Uterus (tissue), 4 donors: ENCODE results near the gene ANXA6. TPM values are rescaled to one million over a fixed set of nuclear protein-coding genes. Genes with fewer than 3 reads are reported as not detected.
A peak's percentile ranks its signal among the peaks of the same experiment; 100 is the strongest.

Experiments used
- DNase-seq, 2 donors: peaks; one replicate each; pipeline ENCODE4 v3.0.0-alpha.2; 2019 to 2020
- H3K27ac ChIP-seq, 2 donors: fragments of 200-600 bp; sonication (generic); 1 replicate in 1 of 2; 2 replicates in 1 of 2; pipeline ENCODE4 v1.5.1; 2016 to 2018
- H3K27me3 ChIP-seq, 2 donors: fragments of 200-600 bp; sonication (generic); one replicate each; pipeline ENCODE4 v1.5.1; 2018 to 2019; ENCODE audit warnings: control low read depth in 1 of 2
- H3K36me3 ChIP-seq, 2 donors: fragments of 200-600 bp; sonication (generic); one replicate each; pipeline ENCODE4 v1.5.1; 2019; ENCODE audit warnings: control low read depth in 1 of 2
- H3K4me1 ChIP-seq, 2 donors: fragments of 200-600 bp; sonication (generic); one replicate each; pipeline ENCODE4 v1.5.1; 2018 to 2019; ENCODE audit warnings: control low read depth in 1 of 2
- H3K4me3 ChIP-seq, 2 donors: fragments of 200-600 bp; sonication (generic); 1 replicate in 1 of 2; 2 replicates in 1 of 2; pipeline ENCODE4 v1.5.1; 2018 to 2019; ENCODE audit warnings: mild to moderate bottlenecking in 1 of 2
- H3K9me3 ChIP-seq, 2 donors: fragments of 200-600 bp; sonication (generic); one replicate each; pipeline ENCODE4 v1.5.1; 2019; ENCODE audit warnings: control low read depth in 1 of 2
- POLR2A ChIP-seq, 2 donors: fragments of 450-650 bp; IDR thresholded peaks; one replicate each; pipeline ENCODE4 v1.6.1; 2016; ENCODE audit warnings: antibody characterized with exemption in 2 of 2, mild to moderate bottlenecking in 1 of 2, moderate library complexity in 1 of 2
- intact Hi-C: fragments of 100-400 bp; cut with DNase I; formaldehyde crosslinking; loops from one replicate; pipeline ENCODE4 v1.15.1; 2023; ENCODE audit warnings: low total_unique reads
- total RNA-seq, 4 donors: library from RNA; depleted of rRNA in 3 of 4; stranded (reverse); fragments of >200 nt in 3 of 4; gene quantifications; one replicate each; pipeline versions ENCODE4 v1.1.0 to v1.2.4, GENCODE V29; 2014 to 2023
- TF ChIP-seq, protein P1 (sequence below), 4 experiments: fragments of 200-600 bp in 2 of 4; fragments of 450-650 bp in 2 of 4; sonication (generic) in 2 of 4; IDR thresholded peaks; one replicate each; pipeline ENCODE4 v1.5.1; 2016 to 2019; ENCODE audit warnings: antibody characterized with exemption in 4 of 4, mild to moderate bottlenecking in 2 of 4, moderate library complexity in 1 of 4
- donor health status: DM: yes; HTN: yes; CAD: no.

The ANXA6 gene
- total RNA-seq, 4 donors from 2014 or later: 131 to 346 (median 252) TPM

DNA sequence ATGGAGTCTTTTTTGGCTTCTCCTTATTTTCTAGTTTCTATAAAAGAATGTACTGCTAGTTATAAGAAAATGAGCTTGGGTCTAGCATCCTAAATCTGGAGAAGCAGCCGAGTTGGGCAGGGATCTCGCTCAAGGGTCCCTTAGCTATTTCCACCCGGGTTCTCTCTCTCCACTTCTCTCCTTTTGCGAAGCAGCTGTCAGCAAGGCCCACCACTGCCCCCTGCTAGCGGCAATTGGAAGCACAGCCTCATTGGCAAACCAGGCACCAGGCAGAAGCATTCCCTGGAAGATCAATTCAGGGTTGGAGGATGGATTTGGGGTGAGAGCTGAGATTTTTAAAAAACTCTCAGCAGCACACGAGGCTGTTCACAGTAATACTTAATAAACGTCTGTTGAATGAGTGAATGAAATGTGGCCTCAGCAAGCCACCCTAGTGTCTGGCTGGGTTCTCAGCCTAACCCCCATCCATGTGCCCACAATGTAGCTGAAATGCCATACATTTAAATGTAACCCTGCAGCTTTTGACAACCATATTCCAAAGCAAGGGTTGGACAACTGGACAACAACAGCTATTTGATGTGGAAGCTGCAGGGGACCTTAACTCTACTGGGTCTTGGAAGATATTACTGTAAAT, 42.2 kb downstream of the ANXA6 start:
- no peak overlapping the region for H3K4me3 ChIP-seq
- H3K36me3 ChIP-seq: no peaks in the 10 kb centered on the region
- DNase-seq: peak; percentile 77 to 80
- intact Hi-C loops: loop anchor here (5.0 kb wide), 1 partner anchor 108 kb away; no protein-coding TSS in a partner anchor
- no peaks in the 10 kb centered on the region for H3K27me3 ChIP-seq
- no peaks in the 10 kb centered on the region for H3K4me1 ChIP-seq
- TF ChIP-seq POLR2A (IDR thresholded peaks at IDR 0.05): no peak
- TF ChIP-seq, protein P1, sequence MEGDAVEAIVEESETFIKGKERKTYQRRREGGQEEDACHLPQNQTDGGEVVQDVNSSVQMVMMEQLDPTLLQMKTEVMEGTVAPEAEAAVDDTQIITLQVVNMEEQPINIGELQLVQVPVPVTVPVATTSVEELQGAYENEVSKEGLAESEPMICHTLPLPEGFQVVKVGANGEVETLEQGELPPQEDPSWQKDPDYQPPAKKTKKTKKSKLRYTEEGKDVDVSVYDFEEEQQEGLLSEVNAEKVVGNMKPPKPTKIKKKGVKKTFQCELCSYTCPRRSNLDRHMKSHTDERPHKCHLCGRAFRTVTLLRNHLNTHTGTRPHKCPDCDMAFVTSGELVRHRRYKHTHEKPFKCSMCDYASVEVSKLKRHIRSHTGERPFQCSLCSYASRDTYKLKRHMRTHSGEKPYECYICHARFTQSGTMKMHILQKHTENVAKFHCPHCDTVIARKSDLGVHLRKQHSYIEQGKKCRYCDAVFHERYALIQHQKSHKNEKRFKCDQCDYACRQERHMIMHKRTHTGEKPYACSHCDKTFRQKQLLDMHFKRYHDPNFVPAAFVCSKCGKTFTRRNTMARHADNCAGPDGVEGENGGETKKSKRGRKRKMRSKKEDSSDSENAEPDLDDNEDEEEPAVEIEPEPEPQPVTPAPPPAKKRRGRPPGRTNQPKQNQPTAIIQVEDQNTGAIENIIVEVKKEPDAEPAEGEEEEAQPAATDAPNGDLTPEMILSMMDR (IDR thresholded peaks at IDR 0.05): peak; percentile 94 to 97 (median 94)
- peak overlapping the region in 1 of 2 donors; percentile 55 for H3K27ac ChIP-seq
- H3K9me3 ChIP-seq: no peaks in the 10 kb centered on the region

DNA sequence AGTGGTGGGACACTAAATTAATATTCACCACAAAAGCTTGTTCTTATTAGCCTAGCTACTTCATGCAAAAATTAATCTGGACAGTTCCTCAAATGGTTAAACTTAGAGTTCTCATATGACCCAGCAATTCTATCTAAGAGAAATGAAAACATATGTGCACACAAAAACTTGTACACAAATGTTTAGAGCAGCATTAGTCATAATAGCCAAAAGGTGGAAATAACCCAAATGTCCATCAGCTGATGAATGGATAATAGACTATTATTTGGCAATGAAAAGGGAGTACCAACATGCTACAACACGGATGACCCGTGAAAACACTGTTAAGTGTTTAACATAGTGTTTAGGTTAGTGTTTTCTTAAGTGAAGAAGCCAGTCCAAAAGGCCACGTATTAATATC, 43.9 kb downstream of the ANXA6 start:
- DNase-seq: no peak
- Histone ChIP-seq H3K27me3 (no peaks in the 10 kb centered on the region), H3K4me1 (no peaks in the 10 kb centered on the region), H3K36me3 (no peaks in the 10 kb centered on the region), H3K27ac (no peak overlapping the region), H3K9me3 (no peaks in the 10 kb centered on the region), H3K4me3 (no peak overlapping the region)
- TF ChIP-seq, protein P1 (IDR thresholded peaks at IDR 0.05): no peak
- TF ChIP-seq POLR2A (IDR thresholded peaks at IDR 0.05): no peak
- intact Hi-C loops: loop anchor here (2.0 kb wide), 1 partner anchor 61 kb away; no protein-coding TSS in a partner anchor

DNA sequence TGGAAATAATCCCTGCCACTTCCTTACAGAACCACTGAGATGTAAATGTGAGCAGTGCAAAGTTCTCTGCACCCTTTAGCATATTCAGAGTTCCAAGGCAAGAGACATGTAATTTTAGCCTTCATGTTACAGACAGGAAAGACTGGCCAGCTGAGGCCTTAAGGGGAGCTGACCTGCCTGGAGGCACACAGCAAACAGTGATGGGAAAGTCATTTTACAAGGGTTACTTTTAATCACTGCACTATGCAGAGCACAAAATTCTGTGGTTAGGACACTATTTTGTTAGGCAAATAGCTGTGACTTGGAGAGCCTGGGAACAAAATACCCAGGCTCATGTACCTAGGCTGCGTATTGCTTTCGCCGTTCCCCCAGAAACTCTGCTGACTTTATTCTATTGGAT, 46.6 kb downstream of the ANXA6 start:
- DNase-seq: no peak
- intact Hi-C loops: no loop called here
- no peak overlapping the region for H3K4me3 ChIP-seq
- no peaks in the 10 kb centered on the region for H3K27me3 ChIP-seq
- H3K36me3 ChIP-seq: no peaks in the 10 kb centered on the region
- H3K27ac ChIP-seq: no peak overlapping the region
- TF ChIP-seq, protein P1 (IDR thresholded peaks at IDR 0.05): no peak
- TF ChIP-seq POLR2A (IDR thresholded peaks at IDR 0.05): no peak
- H3K4me1 ChIP-seq: no peaks in the 10 kb centered on the region
- no peaks in the 10 kb centered on the region for H3K9me3 ChIP-seq

DNA sequence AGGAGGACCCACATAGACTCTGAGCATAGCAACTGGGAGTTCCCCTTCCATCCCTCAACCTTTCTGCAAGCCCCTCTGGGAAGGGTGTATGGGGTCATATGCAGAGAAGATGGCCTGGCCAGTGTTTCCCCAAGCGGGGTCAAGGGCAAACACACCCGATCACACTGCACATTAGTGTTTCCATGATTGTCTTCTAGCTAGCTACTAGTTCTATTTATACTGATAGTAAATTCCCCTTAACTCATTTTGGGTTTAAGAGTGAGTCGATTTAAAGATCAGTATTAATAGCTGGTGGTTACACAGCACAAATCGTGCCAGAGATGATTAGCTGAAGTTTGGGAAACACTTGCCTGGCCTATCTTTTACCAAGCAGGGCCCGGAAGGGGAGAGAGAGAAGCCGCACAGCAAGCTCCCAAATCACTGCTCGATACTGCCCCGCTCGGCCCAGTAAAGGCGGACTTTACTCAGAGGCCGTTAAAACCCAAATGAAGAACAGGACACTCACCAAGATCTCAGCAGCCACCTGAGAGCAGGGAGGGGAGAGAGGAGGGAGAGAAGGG, 47.4 kb downstream of the ANXA6 start:
- H3K36me3 ChIP-seq: no peaks in the 10 kb centered on the region
- H3K4me3 ChIP-seq: no peak overlapping the region
- TF ChIP-seq, protein P1 (IDR thresholded peaks at IDR 0.05): no peak
- TF ChIP-seq POLR2A (IDR thresholded peaks at IDR 0.05): no peak
- no peaks in the 10 kb centered on the region for H3K4me1 ChIP-seq
- H3K27me3 ChIP-seq: no peaks in the 10 kb centered on the region
- no peak for DNase-seq
- H3K9me3 ChIP-seq: no peaks in the 10 kb centered on the region
- H3K27ac ChIP-seq: no peak overlapping the region
- intact Hi-C loops: no loop called here

DNA sequence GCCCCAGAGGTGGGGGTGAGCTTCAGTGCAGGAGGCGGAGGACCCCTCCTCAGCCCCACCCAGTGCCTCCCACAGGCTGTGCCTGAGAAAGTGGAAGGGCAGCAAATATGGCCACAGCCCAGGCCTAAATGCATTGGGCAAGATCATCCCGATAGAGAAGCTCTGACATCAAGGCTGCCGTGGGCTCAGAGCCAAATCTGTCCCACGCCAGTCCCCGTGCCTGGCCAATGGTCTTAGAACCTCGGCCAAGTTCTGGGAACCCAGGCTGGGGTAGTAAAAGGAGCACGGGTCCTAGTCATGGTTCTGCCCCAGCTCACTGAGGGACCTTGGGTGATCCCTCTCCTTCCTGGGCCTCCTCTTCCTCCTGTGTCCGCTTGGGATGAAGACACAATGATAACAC, 49.0 kb downstream of the ANXA6 start:
- TF ChIP-seq, protein P1 (IDR thresholded peaks at IDR 0.05): no peak
- TF ChIP-seq POLR2A (IDR thresholded peaks at IDR 0.05): no peak
- Histone ChIP-seq H3K4me1 (no peaks in the 10 kb centered on the region), H3K9me3 (no peaks in the 10 kb centered on the region), H3K27me3 (no peaks in the 10 kb centered on the region), H3K27ac (peak overlapping the region; percentile 44 to 57), H3K36me3 (no peaks in the 10 kb centered on the region), H3K4me3 (no peak overlapping the region)
- intact Hi-C loops: no loop called here
- no peak for DNase-seq
